HG02938 (cell line): Measurements from ENCODE around the gene CLCN3.
"Not testable (repeated sequence)": the region's sequence is repeated elsewhere in the genome, so short reads cannot be mapped to it uniquely, and the experiment has no call there.

Experiments
- ATAC-seq: cut with Tn5 transposase; IDR thresholded peaks from one replicate; pipeline ENCODE4 v1.9.1; 2021; ENCODE audit warnings: mild to moderate bottlenecking, moderate library complexity; ENCODE audit not compliant: unreplicated experiment

Gene CLCN3

DNA sequence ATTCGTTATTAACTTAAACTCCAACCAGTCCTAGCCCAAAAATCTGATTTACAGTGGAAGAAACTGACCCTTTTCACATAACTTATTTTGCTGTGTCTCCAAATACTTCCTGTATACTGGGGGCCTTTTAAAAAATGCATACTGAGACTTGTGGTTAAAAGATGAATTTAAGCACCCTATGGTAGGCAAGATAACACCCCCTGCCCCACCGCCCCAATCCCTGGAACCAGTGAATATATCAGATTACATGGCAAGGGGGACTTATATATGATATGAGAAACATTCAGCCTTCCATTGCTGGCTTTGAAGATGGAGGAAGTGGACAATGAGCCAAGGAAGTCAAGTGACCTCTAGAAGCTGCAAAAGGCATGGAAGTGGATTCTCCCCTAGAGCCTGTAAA is 3.1 kb upstream of the CLCN3 start:
- ATAC-seq, result no peak

DNA sequence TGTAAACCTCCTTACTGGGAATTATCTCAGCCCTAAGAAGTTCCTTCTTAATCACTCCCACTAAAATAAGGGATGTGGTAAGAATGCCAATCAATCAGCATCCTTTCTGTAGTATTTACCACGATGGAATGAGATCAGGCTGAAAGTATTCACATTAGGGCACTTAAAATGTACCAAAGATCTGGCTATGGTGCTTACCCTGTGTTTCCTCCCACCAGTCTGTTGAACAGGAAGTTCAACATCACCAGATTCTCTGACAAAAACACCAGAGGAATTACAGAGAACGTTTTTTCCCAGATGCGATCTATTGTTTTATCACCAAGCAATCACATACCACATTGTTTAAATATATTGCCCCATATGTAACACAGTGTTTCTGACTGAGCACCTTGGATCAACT is 2.1 kb upstream of the CLCN3 start:
- no peak for ATAC-seq

DNA sequence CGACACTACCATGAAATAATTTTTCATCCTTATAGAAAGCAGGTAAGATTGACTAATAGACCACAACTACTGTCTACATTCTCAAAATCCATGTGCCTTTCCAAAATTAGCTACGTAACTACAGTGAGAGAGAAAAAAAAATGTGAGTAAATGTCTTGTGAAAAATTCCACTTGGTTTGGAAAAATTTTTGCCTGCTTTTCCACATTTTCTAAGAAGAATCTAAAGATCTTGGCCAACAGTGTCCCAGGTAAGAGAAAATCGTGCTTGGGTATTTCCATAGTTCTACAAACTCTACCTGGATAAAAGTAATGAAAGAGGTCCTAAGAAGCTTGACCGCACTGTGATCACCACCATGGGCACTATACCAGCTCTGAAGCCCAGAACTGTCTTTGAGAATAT is 1.4 kb upstream of the CLCN3 start:
- no peak for ATAC-seq

DNA sequence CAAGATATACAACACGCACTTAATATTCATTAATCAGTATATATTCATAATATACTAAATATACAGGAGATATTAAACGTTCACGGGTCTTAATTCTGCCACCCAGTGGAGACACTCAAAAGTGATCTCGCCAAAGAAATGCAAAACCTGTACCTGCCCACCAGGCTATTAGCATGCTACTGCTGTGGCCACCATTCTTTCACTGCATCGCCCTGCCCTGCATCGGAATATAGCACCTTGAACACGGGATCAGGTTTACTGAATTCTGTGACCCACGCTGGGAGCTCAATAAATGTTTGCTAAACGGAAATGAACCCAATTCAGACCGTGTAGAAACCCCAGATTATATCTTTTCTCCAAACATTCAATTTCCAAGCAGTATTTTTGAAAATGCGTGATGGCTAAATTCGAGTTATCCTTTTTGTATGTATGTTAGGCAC is 840 bp upstream of the CLCN3 start:
- ATAC-seq, result peak; percentile 52

DNA sequence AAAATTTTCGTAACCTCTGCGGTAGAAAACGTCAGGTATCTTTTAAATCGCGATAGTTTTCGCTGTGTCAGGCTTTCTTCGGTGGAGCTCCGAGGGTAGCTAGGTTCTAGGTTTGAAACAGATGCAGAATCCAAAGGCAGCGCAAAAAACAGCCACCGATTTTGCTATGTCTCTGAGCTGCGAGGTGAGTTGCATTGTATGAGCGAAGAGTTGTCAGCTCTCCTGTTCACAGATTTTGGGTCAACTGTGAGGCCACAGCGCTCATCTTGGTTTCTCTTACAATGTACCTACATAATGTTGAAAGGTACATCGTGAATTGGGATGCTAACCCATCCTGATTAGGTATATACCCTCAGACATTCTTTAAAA is 486 bp downstream of the CLCN3 start:
- ATAC-seq, result no peak

DNA sequence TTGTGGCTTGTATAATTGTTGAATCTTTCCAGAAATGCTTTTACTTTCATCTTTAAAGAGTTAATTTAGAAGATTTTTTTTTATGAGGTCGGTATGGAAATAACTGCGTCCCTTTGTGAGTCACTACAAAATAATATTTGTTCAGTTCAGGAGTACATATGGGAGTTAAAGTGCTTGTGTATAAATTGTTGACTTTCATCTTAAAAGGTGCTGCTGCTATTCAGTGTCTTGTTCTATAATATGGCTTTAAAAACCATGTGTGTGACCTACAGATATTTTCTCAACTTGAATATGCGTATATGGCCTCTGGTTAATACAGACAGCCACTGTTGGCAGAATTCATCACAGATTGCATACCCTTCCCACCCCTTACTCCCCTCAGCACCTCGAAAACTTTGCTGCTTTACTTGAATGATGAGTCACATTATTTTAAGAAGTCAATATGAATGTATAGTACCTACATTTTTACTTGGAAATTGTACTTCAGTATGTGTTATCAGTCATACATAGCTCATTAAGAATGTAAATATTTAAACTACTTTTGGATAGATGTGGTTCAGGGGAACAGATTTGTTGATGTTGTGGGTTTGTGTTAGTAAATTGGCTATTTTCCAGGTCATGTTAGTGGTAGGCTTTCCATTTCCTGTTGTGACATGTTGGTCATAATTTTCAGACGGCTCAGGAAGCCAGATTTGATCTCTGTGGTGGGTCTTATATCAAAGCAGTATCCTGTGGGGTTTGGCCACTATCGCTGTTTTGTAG is 1.5 kb downstream of the CLCN3 start:
- no peak for ATAC-seq

DNA sequence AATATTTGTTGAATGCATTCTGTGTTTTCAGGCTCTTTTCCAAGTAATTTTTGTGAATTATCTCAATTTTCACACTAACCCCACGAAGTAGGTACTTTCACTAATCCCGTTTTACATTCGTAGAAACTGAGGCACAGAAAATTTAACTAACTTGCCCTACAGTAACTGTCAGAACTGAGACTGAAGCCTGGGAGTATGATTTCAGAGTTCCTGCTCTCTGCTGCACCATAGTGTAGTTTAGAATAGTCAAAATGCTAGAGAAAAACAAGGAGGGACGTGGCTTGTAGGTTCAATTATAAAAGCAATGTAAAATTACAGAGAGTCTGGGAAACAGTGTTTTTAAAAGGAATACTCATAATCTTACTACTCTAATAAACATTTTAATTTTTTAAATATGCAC is 2.2 kb downstream of the CLCN3 start:
- no peak for ATAC-seq

DNA sequence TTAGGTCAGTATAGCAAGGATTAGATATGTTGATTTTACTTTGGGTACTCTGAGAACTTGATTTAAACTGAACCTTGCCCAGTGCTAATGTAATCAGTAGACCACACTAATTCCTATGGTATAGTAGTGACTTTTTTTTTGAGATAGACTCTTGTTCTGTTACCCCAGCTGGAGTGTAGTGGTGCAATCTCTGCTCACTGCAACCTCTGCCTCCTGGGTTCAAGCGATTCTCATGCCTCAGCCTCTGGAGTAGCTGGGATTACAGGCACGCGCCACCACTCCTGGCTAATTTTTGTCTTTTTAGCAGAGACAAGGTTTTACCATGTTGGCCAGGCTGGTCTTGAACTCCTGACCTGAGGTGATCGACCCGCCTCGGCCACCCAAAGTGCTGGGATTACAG is 3.6 kb downstream of the CLCN3 start:
- not testable (repeated sequence) for ATAC-seq

DNA sequence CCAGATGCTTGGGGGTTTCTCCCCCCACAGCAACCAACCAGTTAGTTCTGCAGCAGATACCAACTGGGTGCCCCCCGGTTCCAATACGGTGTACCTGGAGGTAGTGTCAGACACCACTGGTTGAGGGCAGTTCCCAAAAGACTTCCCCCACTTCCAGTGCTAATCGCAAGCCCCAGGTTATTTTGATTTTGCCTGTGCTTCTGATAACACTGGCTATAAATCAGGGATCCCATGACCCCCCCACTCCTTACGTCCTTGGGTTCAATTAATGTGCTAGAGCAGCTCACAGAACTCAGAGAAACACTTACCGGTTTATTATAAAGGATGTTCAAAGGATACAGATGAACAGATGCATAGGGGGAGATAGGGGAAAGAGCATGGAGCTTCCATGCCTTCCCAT is 5.5 kb downstream of the CLCN3 start:
- no peak for ATAC-seq

DNA sequence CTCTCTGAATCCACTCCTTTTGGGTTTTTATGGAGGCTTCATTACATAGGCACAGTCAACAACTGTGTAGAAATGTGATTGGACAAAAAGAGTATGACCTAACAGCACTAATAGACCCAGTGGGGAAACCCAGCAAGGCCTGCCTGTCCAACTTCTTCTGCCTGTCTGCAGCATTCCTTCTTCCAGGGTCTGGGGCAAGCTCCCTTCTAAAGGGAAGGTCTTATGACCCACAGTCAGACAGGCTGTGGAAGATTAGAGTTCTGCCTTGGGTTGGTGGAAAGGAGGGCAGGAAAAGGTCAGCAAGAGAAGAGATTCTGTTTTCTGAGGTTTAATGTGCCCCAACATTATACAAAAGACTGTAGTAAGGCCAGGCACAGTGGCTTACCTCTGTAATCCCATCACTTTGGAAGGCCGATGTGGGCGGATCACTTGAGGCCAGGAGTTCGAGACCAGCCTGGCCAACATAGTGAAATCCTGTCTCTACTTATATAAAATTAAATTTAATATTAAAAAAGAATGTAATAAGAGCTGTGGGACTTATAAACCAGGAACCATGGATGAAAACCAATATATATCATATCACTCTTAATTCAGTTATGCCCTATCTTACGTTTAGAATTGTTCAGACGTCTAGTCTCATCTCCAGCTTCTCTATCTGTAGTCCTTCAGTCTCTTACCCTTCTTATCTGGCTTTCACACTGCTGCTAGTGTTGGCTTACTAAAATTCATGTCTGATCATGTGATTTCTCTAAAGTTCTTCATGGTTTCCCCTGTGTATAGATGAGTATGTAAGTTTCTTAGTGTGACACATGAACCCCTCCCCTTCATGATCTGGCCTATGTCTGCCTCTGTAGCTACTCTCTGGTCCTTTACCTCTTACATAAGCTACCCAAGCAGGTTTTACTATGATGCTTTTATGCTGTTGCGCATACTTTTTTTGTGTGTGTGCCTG is 6.2 kb downstream of the CLCN3 start:
- ATAC-seq, result peak; percentile 56

DNA sequence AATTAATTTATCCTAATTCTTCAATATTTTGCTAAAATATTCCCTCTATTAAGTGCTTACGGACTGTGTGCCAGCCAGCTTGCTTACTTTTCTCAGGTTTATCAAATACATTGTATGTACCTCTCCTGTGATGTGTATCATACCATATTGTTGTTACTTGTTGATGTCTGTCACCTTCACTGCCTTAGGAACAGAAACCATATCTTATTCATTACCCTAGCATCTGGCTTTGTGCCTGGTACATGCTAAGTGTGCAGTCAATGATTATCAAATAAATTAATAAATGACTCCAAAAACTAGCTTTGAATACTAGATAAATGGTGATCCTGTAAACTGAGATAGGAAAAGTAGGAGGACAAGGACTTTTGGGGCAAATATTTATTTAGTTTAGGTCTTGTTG is 6.9 kb downstream of the CLCN3 start:
- peak; percentile 79 for ATAC-seq

DNA sequence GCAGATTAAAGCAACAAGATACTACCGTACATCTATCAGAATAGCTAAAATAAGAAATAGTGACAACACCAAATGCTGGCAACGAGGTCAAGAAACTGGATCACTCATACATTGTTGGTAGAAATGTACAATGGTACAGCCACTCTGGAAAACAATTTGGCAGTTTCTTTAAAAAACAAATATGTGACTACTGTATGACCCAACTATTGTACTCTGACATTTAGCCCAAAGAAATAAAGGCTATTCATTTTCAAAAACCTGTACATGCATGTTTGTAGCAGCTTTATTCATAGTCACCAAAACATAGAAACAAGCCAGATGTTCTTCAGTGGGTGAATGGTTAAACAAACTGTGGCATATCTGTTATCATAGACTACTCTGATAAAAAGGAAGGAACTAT is 8.2 kb downstream of the CLCN3 start:
- ATAC-seq, result no peak

DNA sequence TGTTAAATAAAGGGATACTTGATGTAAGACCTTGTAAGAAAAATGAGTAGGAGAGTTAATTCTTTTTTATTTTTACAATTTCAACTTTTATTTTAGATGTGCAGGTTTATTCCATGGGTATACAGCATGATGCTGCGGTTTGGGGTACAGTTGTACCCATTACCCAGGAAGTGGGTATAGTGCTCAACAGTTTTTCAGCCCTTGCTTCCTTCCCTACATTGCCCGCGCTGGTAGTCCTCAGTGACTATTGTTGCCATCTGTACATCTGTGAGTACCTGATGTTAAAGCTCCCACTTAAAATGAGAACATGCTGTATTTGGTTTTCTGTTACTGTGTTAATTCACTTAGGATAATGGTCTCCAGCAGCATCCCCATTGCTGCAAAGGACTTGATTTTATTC is 9.7 kb downstream of the CLCN3 start:
- ATAC-seq, result no peak

DNA sequence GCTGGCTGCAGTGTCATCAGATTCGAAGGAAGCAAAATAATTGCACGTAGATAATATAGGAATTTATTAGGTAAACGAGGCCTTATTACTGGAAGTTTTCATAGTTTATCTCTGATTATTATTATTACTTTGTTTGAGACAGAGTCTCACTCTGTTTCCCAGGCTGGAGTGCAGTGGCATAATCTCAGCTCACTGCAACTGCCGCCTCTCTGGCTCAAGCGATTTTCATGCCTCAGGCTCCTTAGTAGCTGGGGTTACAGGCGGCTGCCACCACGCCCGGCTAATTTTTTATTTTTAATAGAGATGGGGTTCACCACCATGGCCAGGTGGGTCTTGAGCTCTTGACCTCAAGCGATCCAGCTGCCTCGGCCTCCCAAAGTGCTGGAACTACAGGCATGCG is 12.5 kb downstream of the CLCN3 start:
- no peak for ATAC-seq

DNA sequence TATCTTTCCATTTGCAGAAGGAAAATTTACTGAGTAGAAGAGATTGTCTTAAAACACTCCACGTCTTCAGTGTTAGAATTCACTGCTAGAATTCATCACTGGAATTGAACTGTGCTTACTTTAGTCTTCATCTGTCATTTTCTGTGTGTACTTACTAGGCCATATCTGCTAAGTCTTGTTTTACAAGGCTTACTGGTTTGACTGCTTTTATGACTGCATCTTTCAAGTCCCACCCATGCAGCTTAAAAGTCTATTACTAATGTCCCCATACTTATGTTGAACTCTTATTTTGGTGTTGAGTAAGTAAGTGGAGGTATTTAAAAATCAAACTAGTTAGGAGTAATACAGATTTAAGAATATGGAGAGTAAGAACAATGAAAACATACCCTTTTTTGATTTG is 14.6 kb downstream of the CLCN3 start:
- ATAC-seq, result no peak

DNA sequence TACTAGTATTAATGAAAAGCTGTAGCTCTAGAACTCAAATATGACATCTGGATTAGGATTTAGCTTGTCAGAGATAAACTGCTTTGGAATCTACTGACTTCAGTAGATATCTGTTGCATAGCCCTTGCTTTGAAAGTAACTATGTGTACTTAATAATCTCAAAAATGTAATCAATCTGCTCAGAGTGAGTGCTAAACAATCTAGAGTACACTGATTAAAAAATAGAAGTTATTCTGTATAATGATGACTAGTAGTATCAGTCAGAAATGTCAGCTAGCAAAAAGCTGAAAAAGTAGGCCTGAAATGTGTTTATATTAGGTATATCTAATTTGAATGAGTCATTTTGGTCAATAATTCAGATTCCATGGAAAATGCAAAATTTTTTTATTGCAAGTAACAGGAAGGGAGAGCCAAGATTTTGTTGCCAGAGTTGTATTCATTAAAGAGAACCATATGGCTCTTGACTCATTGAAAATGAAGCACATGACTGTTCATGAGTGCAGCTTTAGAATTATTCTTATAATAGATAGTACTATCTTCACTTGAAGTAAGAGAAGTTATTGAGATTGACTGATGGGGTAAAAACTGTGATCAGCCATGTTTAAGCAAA is 20.0 kb downstream of the CLCN3 start:
- ATAC-seq, result no peak

DNA sequence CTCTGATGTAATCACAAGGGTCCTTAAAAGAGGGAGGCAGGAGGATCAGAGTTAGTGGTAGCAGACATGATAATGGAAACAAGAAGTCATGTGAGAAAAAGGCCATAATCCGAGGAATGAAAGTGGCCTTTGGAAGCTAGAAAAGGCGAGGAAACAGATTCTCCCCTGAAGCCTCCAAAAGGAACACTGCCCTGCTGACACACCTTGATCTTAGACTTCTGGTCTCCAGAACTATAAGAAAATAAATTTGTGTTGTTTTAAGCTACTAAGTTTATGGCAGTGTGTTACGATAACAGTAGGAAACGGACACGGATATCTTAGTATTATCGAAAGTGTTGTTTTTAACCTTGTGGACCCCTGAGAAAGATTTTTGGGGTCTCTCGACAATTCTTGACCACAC is 24.4 kb downstream of the CLCN3 start:
- no peak for ATAC-seq

DNA sequence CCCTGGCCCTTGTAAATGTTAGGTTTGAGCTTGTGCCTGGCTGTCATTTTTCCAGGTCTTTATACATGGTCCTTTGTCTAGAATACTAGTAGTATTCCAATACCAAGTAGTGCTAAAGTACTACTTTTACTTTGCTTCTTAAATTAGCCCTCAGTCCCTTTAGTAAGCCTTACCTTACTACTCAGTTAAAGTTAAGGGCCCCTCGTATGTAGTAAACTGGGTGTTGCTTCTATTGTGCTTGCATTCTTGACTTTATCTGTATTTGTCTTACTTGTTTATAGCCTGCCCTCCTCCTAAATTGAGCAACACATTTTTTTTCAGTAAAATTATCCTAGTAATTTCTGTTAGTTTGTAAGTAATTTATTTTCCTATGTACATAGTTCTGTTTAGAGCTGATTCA is 25.2 kb downstream of the CLCN3 start:
- no peak for ATAC-seq

DNA sequence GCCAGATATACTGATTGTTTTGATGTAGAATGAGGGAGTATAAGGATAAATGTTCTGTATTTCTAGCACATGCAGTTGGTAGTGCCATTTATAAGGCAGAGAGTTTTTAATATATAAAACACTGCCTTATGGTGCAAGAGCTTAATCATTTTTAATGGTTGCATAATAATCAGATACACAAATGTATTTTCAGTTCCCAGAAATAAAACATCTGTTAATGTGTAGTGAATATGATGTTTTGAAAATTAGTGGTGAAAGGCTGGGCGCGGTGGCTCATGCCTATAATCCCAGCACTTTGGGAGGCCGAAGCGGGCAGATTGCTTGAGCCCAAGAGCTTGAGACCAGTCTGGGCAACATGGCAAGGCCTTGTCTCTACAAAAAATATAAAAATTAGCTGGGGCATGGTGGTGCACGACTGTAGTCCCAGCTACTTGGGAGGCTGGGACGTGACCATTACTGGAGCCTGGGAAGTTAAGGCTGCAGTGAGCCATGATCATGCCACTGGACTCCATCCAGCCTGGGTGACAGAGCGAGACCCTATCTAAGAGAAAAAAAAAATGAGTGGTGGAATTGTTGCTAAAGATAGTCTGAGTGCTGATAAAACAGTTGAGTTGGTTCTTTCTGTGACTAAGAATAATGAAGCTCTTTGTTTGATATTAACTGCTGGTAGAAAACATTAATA is 29.3 kb downstream of the CLCN3 start:
- ATAC-seq, result no peak

DNA sequence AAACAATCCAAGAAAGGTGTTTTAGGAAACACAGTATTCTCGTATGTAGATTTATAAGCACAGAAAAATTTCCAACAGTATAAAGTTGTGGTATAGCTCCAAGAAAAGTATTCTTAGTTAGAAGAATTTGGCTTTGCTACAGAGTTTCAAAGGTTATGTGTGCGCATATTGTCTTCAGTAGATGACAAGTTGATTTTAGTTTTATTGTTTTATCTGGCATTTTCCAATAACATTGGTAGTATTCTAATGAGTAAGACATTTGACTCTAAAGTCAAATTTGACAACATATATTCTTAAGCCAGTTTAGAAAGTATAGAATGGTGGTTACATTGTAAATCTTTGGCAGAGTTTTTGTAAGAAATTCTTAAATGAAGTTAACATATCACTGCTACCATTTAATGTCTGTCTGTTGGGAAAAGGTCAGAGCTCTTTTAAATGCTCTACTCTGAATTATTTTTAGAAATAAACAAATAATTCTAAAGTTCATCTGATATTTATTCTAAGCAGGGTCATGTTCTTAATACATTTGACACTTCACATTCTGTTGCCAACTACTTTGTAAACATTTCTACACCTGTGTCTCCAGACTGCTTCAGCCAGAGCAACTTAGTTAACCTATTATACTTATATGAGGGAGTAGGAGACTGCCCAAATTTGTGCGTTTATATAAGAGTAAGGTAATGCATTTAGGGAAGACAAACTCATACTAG is 30.0 kb downstream of the CLCN3 start:
- no peak for ATAC-seq

DNA sequence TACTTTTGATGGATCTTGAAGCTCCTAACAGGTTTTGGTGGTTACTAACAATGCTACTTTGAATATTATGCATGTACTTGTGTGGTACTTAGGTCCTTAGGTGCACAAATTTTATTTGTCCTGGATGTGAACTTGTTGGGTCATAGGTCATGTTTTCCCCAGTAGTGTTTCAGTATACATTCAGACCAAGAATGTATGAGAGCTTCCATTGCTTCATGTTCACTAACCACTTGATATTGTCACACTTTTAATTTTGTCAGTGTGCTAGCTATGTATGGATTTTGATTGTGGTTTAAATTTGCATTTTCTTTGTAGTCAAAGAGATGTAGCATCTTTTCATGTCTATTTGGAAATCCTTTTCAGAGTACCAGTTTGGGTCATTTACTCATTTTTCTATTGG is 32.2 kb downstream of the CLCN3 start:
- ATAC-seq, result no peak
